Measurements from ENCODE around the gene GPR3. TPM values are rescaled to one million over a fixed set of nuclear protein-coding genes. Genes with fewer than 3 reads are reported as not detected.

Gene GPR3
- total RNA-seq, 1 experiment from 2014 or later: 4.7 TPM

- ATAC-seq (no peak), DNase-seq (no peak)
- TF ChIP-seq EZH2phosphoT487 (IDR thresholded peaks at IDR 0.05; ENCODE audit: borderline replicate concordance, low read length) (no peak), EZH2 (IDR thresholded peaks at IDR 0.05; ENCODE audit: low read length, unreplicated experiment) (no peak)
- TF ChIP-seq, protein P1, sequence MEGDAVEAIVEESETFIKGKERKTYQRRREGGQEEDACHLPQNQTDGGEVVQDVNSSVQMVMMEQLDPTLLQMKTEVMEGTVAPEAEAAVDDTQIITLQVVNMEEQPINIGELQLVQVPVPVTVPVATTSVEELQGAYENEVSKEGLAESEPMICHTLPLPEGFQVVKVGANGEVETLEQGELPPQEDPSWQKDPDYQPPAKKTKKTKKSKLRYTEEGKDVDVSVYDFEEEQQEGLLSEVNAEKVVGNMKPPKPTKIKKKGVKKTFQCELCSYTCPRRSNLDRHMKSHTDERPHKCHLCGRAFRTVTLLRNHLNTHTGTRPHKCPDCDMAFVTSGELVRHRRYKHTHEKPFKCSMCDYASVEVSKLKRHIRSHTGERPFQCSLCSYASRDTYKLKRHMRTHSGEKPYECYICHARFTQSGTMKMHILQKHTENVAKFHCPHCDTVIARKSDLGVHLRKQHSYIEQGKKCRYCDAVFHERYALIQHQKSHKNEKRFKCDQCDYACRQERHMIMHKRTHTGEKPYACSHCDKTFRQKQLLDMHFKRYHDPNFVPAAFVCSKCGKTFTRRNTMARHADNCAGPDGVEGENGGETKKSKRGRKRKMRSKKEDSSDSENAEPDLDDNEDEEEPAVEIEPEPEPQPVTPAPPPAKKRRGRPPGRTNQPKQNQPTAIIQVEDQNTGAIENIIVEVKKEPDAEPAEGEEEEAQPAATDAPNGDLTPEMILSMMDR (conservative IDR thresholded peaks at IDR 0.05; ENCODE audit: low read depth, low read length): no peak
- H4K20me1 ChIP-seq (ENCODE audit: low read length): no peaks in the 10 kb centered on the region
- H3K4me1 ChIP-seq (ENCODE audit: insufficient read depth, low read length): no peaks in the 10 kb centered on the region
- H3K9me2 ChIP-seq (replicated peaks; ENCODE audit: low read length): no peaks in the 10 kb centered on the region
- intact Hi-C loops (cut with micrococcal nuclease): loop anchor here (10.0 kb wide), 1 partner anchor 145 kb away; no protein-coding TSS in a partner anchor
- H3K4me3 ChIP-seq (ENCODE audit: low read length): no peak overlapping the region
- peaks cover 58% of the 10 kb centered on the region for H3K36me3 ChIP-seq (ENCODE audit: low read depth, low read length)
- CTCF ChIA-PET: no interaction called here
- no TSS peak for BruUV-seq (replicated peaks)
- H3F3A ChIP-seq (ENCODE audit: low read length, unreplicated experiment): no peaks in the 10 kb centered on the region
- H3K27ac ChIP-seq (ENCODE audit: low read length): no peak overlapping the region
- no peak overlapping the region for H3K4me2 ChIP-seq (ENCODE audit: low read length)
- H3K27me3 ChIP-seq (ENCODE audit: low read length): no peaks in the 10 kb centered on the region
- no peaks in the 10 kb centered on the region for H3K79me2 ChIP-seq (ENCODE audit: low read length)
- no peak overlapping the region for H3K9ac ChIP-seq (ENCODE audit: low read length)
- no peaks in the 10 kb centered on the region for H3K9me3 ChIP-seq (ENCODE audit: low read length)
- no peak overlapping the region for H2AFZ ChIP-seq (ENCODE audit: low read length)
- POLR2A ChIA-PET (ENCODE audit: unreplicated experiment): no interaction called here
Observed at GRCh38 chr1:27409669-27410068, 17.2 kb downstream of the GPR3 start.

- no peak overlapping the region for H2AFZ ChIP-seq (ENCODE audit: low read length)
- CTCF ChIA-PET: interaction anchor here (0.5 to 0.6 kb wide), 2 partner anchors 80 to 194 kb away, joined by 4 to 7 read pairs; partner anchors contain the start of gene AHDC1
- H3K4me2 ChIP-seq (ENCODE audit: low read length): no peak overlapping the region
- no peak overlapping the region for H3K9ac ChIP-seq (ENCODE audit: low read length)
- DNase-seq (no peak), ATAC-seq (no peak)
- no peaks in the 10 kb centered on the region for H4K20me1 ChIP-seq (ENCODE audit: low read length)
- no peaks in the 10 kb centered on the region for H3K27me3 ChIP-seq (ENCODE audit: low read length)
- no peaks in the 10 kb centered on the region for H3K79me2 ChIP-seq (ENCODE audit: low read length)
- no peaks in the 10 kb centered on the region for H3K4me1 ChIP-seq (ENCODE audit: insufficient read depth, low read length)
- H3K9me3 ChIP-seq (ENCODE audit: low read length): no peaks in the 10 kb centered on the region
- H3K36me3 ChIP-seq (ENCODE audit: low read depth, low read length): peaks cover 68% of the 10 kb centered on the region
- BruUV-seq (replicated peaks): no TSS peak
- no peaks in the 10 kb centered on the region for H3K9me2 ChIP-seq (replicated peaks; ENCODE audit: low read length)
- POLR2A ChIA-PET (ENCODE audit: unreplicated experiment): no interaction called here
- intact Hi-C loops (cut with micrococcal nuclease): loop anchor here (10.0 kb wide), 1 partner anchor 144 kb away; no protein-coding TSS in a partner anchor
- no peak overlapping the region for H3K4me3 ChIP-seq (ENCODE audit: low read length)
- H3K27ac ChIP-seq (ENCODE audit: low read length): no peak overlapping the region
- no peaks in the 10 kb centered on the region for H3F3A ChIP-seq (ENCODE audit: low read length, unreplicated experiment)
- TF ChIP-seq EZH2 (IDR thresholded peaks at IDR 0.05; ENCODE audit: low read length, unreplicated experiment) (no peak), EZH2phosphoT487 (IDR thresholded peaks at IDR 0.05; ENCODE audit: borderline replicate concordance, low read length) (no peak)
- TF ChIP-seq, protein P1 (conservative IDR thresholded peaks at IDR 0.05; ENCODE audit: low read depth, low read length): no peak
Observed at GRCh38 chr1:27410709-27411108, 18.3 kb downstream of the GPR3 start.

GRCh38 chr1:27412502-27412901, 20.1 kb downstream of the GPR3 start:
- no peak overlapping the region for H3K27ac ChIP-seq (ENCODE audit: low read length)
- no peaks in the 10 kb centered on the region for H3K4me1 ChIP-seq (ENCODE audit: insufficient read depth, low read length)
- CTCF ChIA-PET: no interaction called here
- POLR2A ChIA-PET (ENCODE audit: unreplicated experiment): no interaction called here
- no TSS peak for BruUV-seq (replicated peaks)
- no peaks in the 10 kb centered on the region; the same call in 1 of the 2 replicates for H3K79me2 ChIP-seq (ENCODE audit: low read length)
- DNase-seq (no peak), ATAC-seq (no peak)
- no peak overlapping the region for H3K4me3 ChIP-seq (ENCODE audit: low read length)
- H2AFZ ChIP-seq (ENCODE audit: low read length): no peak overlapping the region
- no peak overlapping the region for H3K9ac ChIP-seq (ENCODE audit: low read length)
- peaks cover 82% of the 10 kb centered on the region for H3K36me3 ChIP-seq (ENCODE audit: low read depth, low read length)
- no peaks in the 10 kb centered on the region for H3K27me3 ChIP-seq (ENCODE audit: low read length)
- intact Hi-C loops (cut with micrococcal nuclease): loop anchor here (10.0 kb wide), 1 partner anchor 142 kb away; no protein-coding TSS in a partner anchor
- H3F3A ChIP-seq (ENCODE audit: low read length, unreplicated experiment): no peaks in the 10 kb centered on the region
- H3K9me2 ChIP-seq (replicated peaks; ENCODE audit: low read length): no peaks in the 10 kb centered on the region
- TF ChIP-seq, protein P1 (conservative IDR thresholded peaks at IDR 0.05; ENCODE audit: low read depth, low read length): no peak
- TF ChIP-seq EZH2phosphoT487 (IDR thresholded peaks at IDR 0.05; ENCODE audit: borderline replicate concordance, low read length): no peak
- TF ChIP-seq EZH2 (IDR thresholded peaks at IDR 0.05; ENCODE audit: low read length, unreplicated experiment): no peak
- H3K9me3 ChIP-seq (ENCODE audit: low read length): no peaks in the 10 kb centered on the region
- H4K20me1 ChIP-seq (ENCODE audit: low read length): no peaks in the 10 kb centered on the region
- no peak overlapping the region for H3K4me2 ChIP-seq (ENCODE audit: low read length)

All from PC-3 (cell line).